H1 (cell line): Measurements from ENCODE around the gene PPP2R2C. TPM values are rescaled to one million over a fixed set of nuclear protein-coding genes. Genes with fewer than 3 reads are reported as not detected.
A peak's percentile ranks its signal among the peaks of the same experiment; 100 is the strongest.

Source experiments
- CTCF ChIA-PET: fragments of 300-600 bp; sonication (Branson Sonifier 250); formaldehyde crosslinking; loops from one replicate; lab custom pipeline; 2021; ENCODE audit not compliant: partially characterized antibody; lab: Charles Lee
- POLR2A ChIA-PET: fragments of 300-600 bp; sonication (Branson Sonifier 250); formaldehyde crosslinking; loops from one replicate; lab custom pipeline; 2021; ENCODE audit warnings: inconsistent platforms; ENCODE audit not compliant: partially characterized antibody; lab: Charles Lee
- DNase-seq, 2 experiments: peaks; one replicate each; pipeline versions ENCODE4 v3.0.0 to v3.0.0-alpha.2; 2010 to 2022; ENCODE audit warnings: low spot score in 2 of 2, low read depth in 1 of 2, mixed read lengths in 1 of 2
- FAIRE-seq: peaks from 2 replicates; lab custom pipeline; 2011; peaks lifted over from hg19 to GRCh38; lab: Jason Lieb, UNC
- H2AFZ ChIP-seq: 2 replicates; pipeline ENCODE4 v1.8.1; 2012; ENCODE audit warnings: low read length, inconsistent platforms
- H2AK5ac ChIP-seq: 2 replicates; pipeline ENCODE4 v1.6.1; 2013; ENCODE audit warnings: low read depth, low read length
- H2BK120ac ChIP-seq: replicated peaks from 2 replicates; pipeline ENCODE3; 2013; ENCODE audit warnings: low read depth, low read length, inconsistent platforms
- H2BK12ac ChIP-seq: 2 replicates; pipeline ENCODE4 v1.6.1; 2013; ENCODE audit warnings: low read depth, low read length
- H2BK15ac ChIP-seq: 2 replicates; pipeline ENCODE4 v1.6.1; 2013; ENCODE audit warnings: low read length
- H2BK20ac ChIP-seq: 2 replicates; pipeline ENCODE4 v1.6.1; 2013; ENCODE audit warnings: low read length
- H2BK5ac ChIP-seq: 2 replicates; pipeline ENCODE4 v1.6.1; 2013; ENCODE audit warnings: low read depth, low read length
- H3K14ac ChIP-seq: 2 replicates; pipeline ENCODE4 v1.6.1; 2013; ENCODE audit warnings: inconsistent platforms; ENCODE audit not compliant: insufficient read length
- H3K18ac ChIP-seq: 2 replicates; pipeline ENCODE4 v1.6.1; 2013; ENCODE audit warnings: low read length; ENCODE audit errors: extremely low read depth
- H3K23ac ChIP-seq: 2 replicates; pipeline ENCODE4 v1.6.1; 2013; ENCODE audit warnings: inconsistent platforms; ENCODE audit not compliant: insufficient read length
- H3K23me2 ChIP-seq: 2 replicates; pipeline ENCODE4 v1.6.1; 2013; ENCODE audit warnings: low read depth, low read length
- H3K27ac ChIP-seq: 2 replicates; pipeline ENCODE4 v1.6.1; 2011; ENCODE audit warnings: low read depth, low read length, inconsistent platforms
- H3K27me3 ChIP-seq, 4 experiments: replicated peaks in 1 of 4; 1 replicate in 1 of 4; 2 replicates in 3 of 4; pipeline versions ENCODE4 v1.6.1 to v1.8.1; 2011 to 2013; ENCODE audit warnings: low read length in 3 of 4, mild to moderate bottlenecking in 3 of 4, inconsistent platforms in 2 of 4, mixed read lengths in 2 of 4, moderate library complexity in 1 of 4; ENCODE audit not compliant: control insufficient read depth in 3 of 4, insufficient read depth in 3 of 4; ENCODE audit errors: extremely low read depth in 1 of 4
- H3K36me3 ChIP-seq, 4 experiments: 2 replicates each; pipeline versions ENCODE4 v1.6.1 to v1.8.1; 2011 to 2013; ENCODE audit warnings: mild to moderate bottlenecking in 4 of 4, low read length in 3 of 4, moderate library complexity in 2 of 4, control low read depth in 1 of 4, inconsistent platforms in 1 of 4; ENCODE audit not compliant: insufficient read depth in 4 of 4, control insufficient read depth in 2 of 4
- H3K4ac ChIP-seq: replicated peaks from 2 replicates; pipeline ENCODE3; 2013; ENCODE audit warnings: low read length, low read depth, mixed read lengths, inconsistent platforms; ENCODE audit not compliant: insufficient read length
- H3K4me1 ChIP-seq, 4 experiments: replicated peaks in 1 of 4; 1 replicate in 1 of 4; 2 replicates in 3 of 4; pipeline versions ENCODE4 v1.6.1 to v1.8.1; 2011 to 2013; ENCODE audit warnings: low read length in 3 of 4, inconsistent platforms in 2 of 4, mixed read lengths in 1 of 4; ENCODE audit not compliant: insufficient read depth in 4 of 4, control insufficient read depth in 3 of 4
- H3K4me2 ChIP-seq, 2 experiments: 2 replicates each; pipeline versions ENCODE4 v1.6.1 to v1.8.1; 2011 to 2013; ENCODE audit warnings: low read depth in 2 of 2, low read length in 2 of 2, control low read depth in 1 of 2, inconsistent platforms in 1 of 2, mild to moderate bottlenecking in 1 of 2; ENCODE audit not compliant: insufficient read depth in 1 of 2
- H3K4me3 ChIP-seq, 4 experiments: fragments of 200-600, 300-600 bp in 1 of 4; sonication (generic), shearing (Covaris generic), sonication (Bioruptor Twin) in 1 of 4; 2 replicates each; pipeline versions ENCODE4 v1.5.1 to v1.8.1; 2011 to 2016; ENCODE audit warnings: low read length in 4 of 4, low read depth in 3 of 4, control low read depth in 2 of 4, inconsistent platforms in 2 of 4, mild to moderate bottlenecking in 2 of 4, mixed read lengths in 1 of 4, moderate library complexity in 1 of 4; ENCODE audit not compliant: insufficient read depth in 2 of 4; ENCODE audit errors: extremely low read depth in 1 of 4
- H3K56ac ChIP-seq: replicated peaks from 2 replicates; pipeline ENCODE3; 2013; ENCODE audit warnings: low read depth, mild to moderate bottlenecking, mixed read lengths, low read length, inconsistent platforms; ENCODE audit not compliant: insufficient read length
- H3K79me1 ChIP-seq: 2 replicates; pipeline ENCODE4 v1.6.1; 2013; ENCODE audit warnings: low read depth, low read length, control low read depth
- H3K79me2 ChIP-seq, 2 experiments: 2 replicates each; pipeline versions ENCODE4 v1.6.1 to v1.8.1; 2012 to 2013; ENCODE audit warnings: low read length in 2 of 2, mild to moderate bottlenecking in 2 of 2, inconsistent platforms in 1 of 2; ENCODE audit not compliant: insufficient read depth in 2 of 2, control insufficient read depth in 1 of 2
- H3K9ac ChIP-seq, 4 experiments: replicated peaks in 1 of 4; 1 replicate in 1 of 4; 2 replicates in 3 of 4; pipeline versions ENCODE4 v1.6.1 to v1.8.1; 2011 to 2013; ENCODE audit warnings: low read depth in 3 of 4, low read length in 3 of 4, control low read depth in 2 of 4, mild to moderate bottlenecking in 2 of 4, moderate library complexity in 2 of 4, inconsistent platforms in 1 of 4; ENCODE audit errors: extremely low read depth in 1 of 4
- H3K9me3 ChIP-seq, 2 experiments: 2 replicates each; pipeline versions ENCODE4 v1.6.1 to v1.8.1; 2012 to 2013; ENCODE audit warnings: mild to moderate bottlenecking in 2 of 2, moderate library complexity in 2 of 2, control low read depth in 1 of 2, inconsistent platforms in 1 of 2, low read depth in 1 of 2, low read length in 1 of 2, mixed read lengths in 1 of 2; ENCODE audit not compliant: insufficient read depth in 2 of 2
- H4K20me1 ChIP-seq, 2 experiments: replicated peaks in 1 of 2; 2 replicates each; pipeline versions ENCODE3 to v1.8.1; 2011 to 2013; ENCODE audit warnings: inconsistent platforms in 2 of 2, low read length in 2 of 2, mild to moderate bottlenecking in 1 of 2; ENCODE audit not compliant: insufficient read depth in 2 of 2, control insufficient read depth in 1 of 2
- H4K5ac ChIP-seq: 2 replicates; pipeline ENCODE4 v1.6.1; 2013; ENCODE audit warnings: low read length, low read depth, mixed read lengths, inconsistent platforms; ENCODE audit not compliant: insufficient read length
- H4K8ac ChIP-seq: 2 replicates; pipeline ENCODE4 v1.8.0; 2013; ENCODE audit warnings: mild to moderate bottlenecking, moderate library complexity, low read length, inconsistent platforms; ENCODE audit not compliant: insufficient read depth; ENCODE audit errors: extremely low read depth
- H4K91ac ChIP-seq: replicated peaks from 2 replicates; pipeline ENCODE3; 2013; ENCODE audit warnings: low read length, mixed read lengths, inconsistent platforms; ENCODE audit not compliant: insufficient read length
- KDM1A ChIP-seq: fragments of 200-600, 300-600 bp; sonication (generic); IDR thresholded peaks from 2 replicates; pipeline ENCODE4 v1.7.1; 2016; ENCODE audit warnings: mild to moderate bottlenecking, low read length, borderline replicate concordance
- RBBP5 ChIP-seq: IDR thresholded peaks from 2 replicates; pipeline ENCODE4 v1.7.1; 2012; ENCODE audit warnings: low read depth, mild to moderate bottlenecking, inconsistent platforms, low read length, moderate library complexity, borderline replicate concordance
- WGBS, 2 experiments: shearing (Covaris generic) in 1 of 2; methylation state at CpG; one replicate each; pipeline versions ENCODE4 v1.1.6 to v1.1.7; 2013 to 2015; ENCODE audit warnings: low lambda C conversion rate in 2 of 2, mixed read lengths in 2 of 2, inconsistent platforms in 1 of 2, low coverage in 1 of 2, missing lambda C conversion rate in 1 of 2; ENCODE audit not compliant: insufficient replicate concordance in 2 of 2, insufficient coverage in 1 of 2, insufficient read length in 1 of 2; ENCODE audit errors: extremely low coverage in 1 of 2, missing lambda C conversion rate in 1 of 2; 5-methylcytosine and 5-hydroxymethylcytosine counted together
- polyA plus RNA-seq, 7 experiments: library from polyadenylated mRNA; depleted of rRNA in 3 of 7; stranded (reverse) in 5 of 7; unstranded in 2 of 7; fragments of >200 nt in 5 of 7; fragments of 200-250 nt in 2 of 7; gene quantifications; 1 replicate in 5 of 7; 2 replicates in 1 of 7; 4 replicates in 1 of 7; pipeline versions ENCODE4 v1.2.1 to v1.2.3, GENCODE V29; 2011 to 2013; ENCODE audit warnings: missing spikeins in 2 of 7, mixed read lengths in 2 of 7
- total RNA-seq: library from RNA; stranded (reverse); fragmentation: NEBNext Ultra II Directional; extraction: Animal tissue kit (Norgen Biotek cat#: 25700); gene quantifications from 2 replicates; pipeline ENCODE4 v1.2.1, GENCODE V29; 2021

The PPP2R2C gene
- total and polyA plus RNA-seq, 2 of the 8 experiments (the other 6 are each of a cell fraction or from before 2014, with no cell fraction given), result 6.4 TPM

- POLR2A ChIA-PET, result no interaction called here
- H4K8ac ChIP-seq, result peak overlapping the region; percentile 7; the same call in 1 of the 2 replicates
These were observed 93.6 kb downstream of the PPP2R2C start for GRCh38 chr4:6378493-6379445.

More at GRCh38 chr4:6378493-6379445, 93.6 kb downstream of the PPP2R2C start:
- Histone ChIP-seq H3K18ac (no peak overlapping the region), H3K4me3 (no peak overlapping the region), H3K4me2 (no peak overlapping the region), H2BK12ac (no peak overlapping the region), H2BK20ac (no peak overlapping the region), H2AK5ac (no peak overlapping the region), H3K4me1 (peaks cover 0 to 10% (median 1%) of the 10 kb centered on the region in 4 experiments; a peak in 2 of 7 replicates), H3K36me3 (no peaks in the 10 kb centered on the region), H4K5ac (no peak overlapping the region), H3K14ac (no peak overlapping the region), H3K9me3 (no peaks in the 10 kb centered on the region), H3K79me2 (no peaks in the 10 kb centered on the region)
- WGBS, 2 experiments, result 88% methylated on average over 32 of the region's 41 CpGs; no CpG with 5 or more reads in 1 of the 2 experiments
- DNase-seq, result no peak
- CTCF ChIA-PET, result interaction anchor here (0.8 to 1.8 kb wide), 7 partner anchors 46 to 170 kb away, joined by 3 to 4 read pairs (median 4); no protein-coding TSS in a partner anchor
- no peak for FAIRE-seq
- no peak for TF ChIP-seq RBBP5
- TF ChIP-seq KDM1A, result 0 out of 2 replicates have a peak, but pooled peaks have one; percentile 22
- TF ChIP-seq, all 59 proteins: peak for 1
- H2AFZ ChIP-seq, result no peak overlapping the region
- no peak overlapping the region for H3K27ac ChIP-seq
- H2BK15ac ChIP-seq, result no peak overlapping the region
- H3K56ac ChIP-seq, result no peak overlapping the region
- no peaks in the 10 kb centered on the region; the same call in 1 of the 2 replicates for H3K23me2 ChIP-seq
- no peak overlapping the region for H2BK5ac ChIP-seq
- no peak overlapping the region for H3K23ac ChIP-seq
- no peaks in the 10 kb centered on the region for H3K79me1 ChIP-seq
- no peak overlapping the region for H3K4ac ChIP-seq
- no peak overlapping the region for H2BK120ac ChIP-seq
- H3K27me3 ChIP-seq, result no peaks in the 10 kb centered on the region
- no peaks in the 10 kb centered on the region for H4K20me1 ChIP-seq
- H4K91ac ChIP-seq, result no peak overlapping the region
- no peak overlapping the region for H3K9ac ChIP-seq
